CD1c-positive myeloid dendritic cell (primary cell): ENCODE measurements around the gene WASHC3.
A peak's percentile ranks its signal among the peaks of the same experiment; 100 is the strongest.
"Not testable (repeated sequence)": the region's sequence is repeated elsewhere in the genome, so short reads cannot be mapped to it uniquely, and the experiment has no call there.

ENCODE experiments used
- DNase-seq: peaks from one replicate; pipeline ENCODE4 v3.0.0-alpha.2; 2016; ENCODE audit errors: extremely low spot score

WASHC3 gene

DNA sequence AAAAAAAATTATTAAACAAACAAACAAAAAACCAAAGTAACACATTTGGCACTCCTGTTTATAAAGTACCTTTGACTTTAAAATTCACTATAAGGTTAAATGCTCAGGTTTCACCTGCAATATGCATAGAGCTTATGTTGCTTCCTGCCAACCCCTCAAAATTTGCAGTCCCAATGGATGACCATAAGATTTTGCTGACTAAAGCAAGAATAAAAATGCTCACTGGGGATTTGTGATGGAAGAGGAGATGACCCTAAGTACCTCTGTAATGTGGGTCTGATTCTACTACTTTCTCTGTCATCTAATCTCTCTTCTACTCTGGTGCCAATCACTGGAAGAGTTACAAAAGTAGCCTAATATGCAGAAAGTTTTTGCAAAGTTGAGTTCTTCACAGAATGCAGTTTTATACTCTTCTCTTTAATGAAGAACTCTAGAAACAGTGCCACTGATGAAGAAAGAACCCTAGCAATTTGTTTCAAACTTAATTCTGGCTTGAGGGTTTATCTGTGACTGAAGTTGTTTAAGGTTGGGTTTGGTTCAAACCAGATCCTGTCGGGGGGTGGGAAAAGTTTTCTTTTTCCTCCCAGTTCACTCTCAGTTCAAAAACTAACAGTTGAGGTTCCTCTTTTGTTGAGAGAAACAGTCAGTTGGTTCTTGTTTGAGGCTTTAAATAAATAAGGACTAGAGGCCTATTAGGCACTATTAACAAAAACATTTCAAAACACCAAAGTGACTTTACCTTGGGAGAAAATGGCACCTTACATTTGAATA, 10.9 kb downstream of the WASHC3 start:
- DNase-seq, result no peak

DNA sequence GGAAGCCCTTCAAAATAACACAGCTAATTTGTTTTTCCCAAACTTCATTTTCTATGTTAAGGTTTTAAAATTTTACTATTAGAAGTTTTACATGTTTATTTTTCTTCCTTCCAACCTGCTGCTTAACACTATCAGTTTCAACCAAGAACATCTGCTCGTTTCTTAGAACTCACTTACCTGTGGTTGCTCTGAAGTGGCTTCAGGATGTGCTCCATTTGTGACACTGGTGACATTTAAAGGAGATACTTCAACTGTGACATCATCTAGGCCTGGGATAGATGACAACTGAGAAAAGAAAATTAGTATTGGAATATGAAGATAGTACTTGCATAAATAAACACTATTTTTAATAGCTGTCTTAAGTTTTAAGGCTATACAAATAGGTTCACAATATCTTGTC, 17.9 kb downstream of the WASHC3 start:
- DNase-seq, result no peak

DNA sequence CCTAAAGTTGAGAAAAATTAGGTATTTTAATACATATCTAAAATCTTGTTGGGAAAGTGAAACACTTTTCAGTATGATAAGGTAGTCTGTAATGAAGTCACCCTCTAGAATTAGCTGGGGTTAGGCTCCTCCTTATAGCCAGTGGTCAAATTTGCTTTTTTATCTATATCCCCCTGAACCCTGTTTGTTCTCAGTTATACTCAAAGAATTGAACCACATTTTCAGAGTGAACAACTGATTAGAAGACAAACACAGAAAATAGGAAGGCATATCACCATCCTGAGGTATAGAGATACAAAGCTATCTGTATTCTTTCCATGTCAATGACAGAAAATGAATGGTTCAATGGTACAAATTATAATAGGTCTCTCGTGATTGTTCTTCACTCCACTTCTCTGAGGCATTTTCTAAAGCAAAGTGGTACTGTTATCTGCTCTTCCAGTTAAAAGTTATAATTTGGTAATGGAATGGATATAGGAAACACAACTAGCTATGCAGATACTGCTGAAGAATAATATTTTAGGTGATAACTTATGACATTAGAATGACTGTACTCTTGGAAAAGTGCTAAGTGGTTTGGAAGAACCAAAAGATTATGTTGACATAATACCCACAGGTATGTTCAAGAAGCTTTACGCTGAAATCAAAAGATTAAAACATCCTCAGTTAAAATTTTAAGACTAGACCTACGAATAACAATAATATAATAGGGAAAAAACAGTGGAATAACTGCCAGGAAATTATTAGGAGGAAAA, 27.6 kb downstream of the WASHC3 start:
- no peak for DNase-seq

DNA sequence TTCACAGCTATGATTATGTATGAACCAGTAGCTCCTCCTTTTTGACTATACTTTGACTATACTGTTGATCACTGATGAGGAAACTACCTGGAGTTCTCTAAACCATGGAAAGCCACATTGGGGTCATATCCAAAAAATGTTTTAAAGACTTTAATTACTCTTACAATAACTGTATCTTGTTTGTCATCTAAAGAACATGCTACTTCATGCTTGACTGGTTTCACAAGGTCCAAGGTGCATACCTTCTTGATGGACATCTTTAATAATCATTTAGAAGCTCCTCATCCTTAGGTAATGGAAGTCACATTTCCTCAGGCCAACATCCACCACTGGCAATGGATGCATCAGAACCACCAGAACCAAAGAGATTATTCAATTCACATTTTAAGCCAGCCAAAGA, 29.9 kb downstream of the WASHC3 start:
- no peak for DNase-seq

GRCh38 chr12:102029141-102029540, 32.6 kb downstream of the WASHC3 start:
- no peak for DNase-seq

- no peak for DNase-seq
These were observed 35.1 kb downstream of the WASHC3 start for GRCh38 chr12:102026728-102027127.

DNA sequence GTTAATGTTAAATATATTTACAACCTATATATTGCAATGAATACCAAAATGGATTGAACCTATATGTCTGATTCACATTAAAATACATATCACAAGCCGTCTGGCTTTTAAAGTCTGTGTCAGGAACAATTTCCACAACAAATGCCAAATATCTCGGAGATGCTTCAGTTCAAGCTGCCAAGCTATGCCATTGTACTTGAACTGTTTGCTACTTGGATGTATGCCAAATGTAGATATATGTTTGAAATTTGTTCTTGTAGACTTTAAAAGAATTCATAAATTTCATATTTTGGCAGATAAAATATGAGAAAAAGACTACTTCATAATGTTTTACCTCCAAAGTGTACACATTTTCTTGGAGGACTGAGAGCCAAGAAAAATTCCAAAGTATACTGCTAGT, 37.0 kb downstream of the WASHC3 start:
- no peak for DNase-seq

DNA sequence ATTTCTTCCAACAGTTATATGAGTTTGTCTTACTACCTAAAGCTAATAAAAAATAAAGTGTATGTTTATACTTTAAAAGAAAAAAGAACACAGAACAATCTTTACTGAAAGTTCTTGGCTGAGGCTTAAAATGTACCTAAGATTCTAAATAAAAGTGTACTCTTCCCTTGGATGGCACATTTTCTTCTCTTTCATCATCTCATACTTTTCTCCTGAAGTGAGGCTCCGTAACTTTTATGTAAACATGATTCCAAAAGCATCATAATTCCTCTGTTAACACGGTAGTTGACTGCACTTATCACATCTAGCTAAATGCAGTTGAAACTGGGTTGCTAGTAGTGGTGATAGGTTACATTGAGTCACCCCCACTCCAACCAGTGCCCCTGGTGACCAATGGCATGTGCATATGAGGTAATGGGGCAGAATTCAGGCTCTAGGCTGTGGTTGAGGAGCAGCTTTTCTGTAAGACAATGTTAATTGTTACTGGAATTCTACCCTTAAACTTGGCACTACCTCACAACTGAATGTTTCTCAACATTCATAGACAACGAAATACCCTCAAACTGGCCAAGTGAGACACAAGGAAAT, 38.4 kb downstream of the WASHC3 start:
- no peak for DNase-seq

DNA sequence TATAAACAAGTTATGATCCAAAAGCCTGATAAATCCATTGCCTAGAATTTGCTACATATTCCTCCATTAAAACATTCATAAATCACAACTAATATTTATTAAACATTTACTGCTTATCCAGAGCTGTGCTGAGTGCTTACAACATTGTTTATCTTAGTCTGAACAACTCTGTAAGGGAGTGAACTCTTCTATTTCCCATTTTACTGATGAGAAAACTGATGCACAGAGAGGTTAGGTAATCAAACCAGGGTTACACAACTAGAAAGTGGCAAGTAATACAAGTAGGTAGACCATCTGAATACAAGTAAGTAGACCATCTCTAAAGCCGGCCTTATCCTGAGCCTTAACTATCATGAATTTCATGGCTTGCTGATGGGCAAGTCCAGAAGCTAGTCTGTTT, 39.5 kb downstream of the WASHC3 start:
- DNase-seq, result no peak

DNA sequence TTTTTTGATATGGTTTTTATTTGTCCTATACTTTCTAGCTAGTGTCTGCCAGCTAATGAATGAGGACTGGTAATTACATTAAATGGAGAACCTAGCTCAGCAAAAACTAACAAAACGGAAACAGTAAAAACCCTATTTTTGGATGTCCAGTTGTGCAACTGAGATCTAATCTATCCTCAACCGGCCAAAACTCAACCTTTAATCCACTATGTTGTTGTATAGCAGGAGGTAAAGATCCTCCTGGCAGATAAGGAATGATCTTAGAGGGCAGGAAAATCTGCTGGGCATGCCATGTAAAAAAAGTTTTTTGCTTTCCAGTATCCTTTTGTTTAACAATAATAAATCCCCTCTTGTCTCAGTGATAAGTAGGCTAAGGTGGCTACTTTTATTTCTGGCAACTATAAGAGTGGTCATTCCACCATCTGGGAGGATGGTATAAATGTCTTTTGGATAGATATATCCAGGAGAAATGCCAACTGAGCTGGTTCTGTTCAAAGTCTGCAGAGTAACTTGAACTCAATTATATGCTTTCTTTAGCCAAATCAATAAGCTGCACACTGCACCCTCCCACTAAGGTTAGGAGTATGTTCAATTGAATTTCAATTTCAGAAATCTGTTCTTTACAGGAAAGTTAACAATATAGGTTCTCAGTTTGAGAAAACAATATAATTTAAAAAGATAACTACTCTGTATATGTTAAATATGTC, 40.1 kb downstream of the WASHC3 start:
- DNase-seq, result no peak

- not testable (repeated sequence) for DNase-seq
These were observed 43.2 kb downstream of the WASHC3 start for GRCh38 chr12:102018607-102019006.

- DNase-seq, result no peak
These were observed 45.3 kb downstream of the WASHC3 start for GRCh38 chr12:102016472-102016871.

GRCh38 chr12:102010265-102010994, 51.4 kb downstream of the WASHC3 start:
- peak; percentile 42 for DNase-seq

DNA sequence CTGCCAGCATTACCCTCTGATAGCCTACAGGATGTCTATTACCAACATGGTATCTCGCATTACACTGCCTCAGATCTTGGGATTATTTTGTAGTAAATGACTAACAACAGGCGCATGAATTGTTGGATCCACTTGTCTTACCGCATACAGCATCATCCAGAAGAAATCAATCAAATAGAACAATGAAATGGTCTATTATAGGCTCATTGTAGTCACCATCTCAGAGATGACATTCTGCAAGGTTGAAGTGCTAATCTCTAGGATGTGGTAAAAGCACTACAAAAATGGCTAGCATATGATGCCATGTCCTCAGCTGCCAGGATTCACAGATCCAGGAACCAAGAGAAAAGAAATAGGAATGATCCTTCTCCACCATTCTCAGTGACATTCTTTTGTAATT, 52.0 kb downstream of the WASHC3 start:
- no peak for DNase-seq

GRCh38 chr12:102008615-102009126, 53.1 kb downstream of the WASHC3 start:
- DNase-seq, result no peak

GRCh38 chr12:102005256-102005655, 56.5 kb downstream of the WASHC3 start:
- no peak for DNase-seq

DNA sequence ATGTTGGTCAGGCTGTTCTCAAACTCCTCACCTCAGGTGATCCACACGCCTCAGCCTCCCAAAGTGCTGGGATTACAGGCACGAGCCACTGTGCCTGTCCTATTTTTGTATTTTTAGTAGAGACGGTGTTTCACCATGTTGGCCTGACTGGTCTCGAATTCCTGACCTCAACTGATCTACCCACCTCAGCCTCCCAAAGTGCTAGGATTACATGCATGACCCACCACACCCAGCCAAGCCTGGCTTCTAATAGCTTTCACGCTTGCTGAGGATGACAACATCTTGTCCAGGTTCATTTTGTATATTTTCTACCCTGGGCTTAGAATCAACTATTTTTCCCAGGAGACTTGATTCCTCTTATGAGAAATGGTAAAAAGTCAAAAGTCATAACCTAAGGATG, 64.7 kb downstream of the WASHC3 start:
- no peak for DNase-seq

- no peak for DNase-seq
These were observed 66.1 kb downstream of the WASHC3 start for GRCh38 chr12:101995684-101996083.

- no peak for DNase-seq
These were observed 69.7 kb downstream of the WASHC3 start for GRCh38 chr12:101992091-101992490.

DNA sequence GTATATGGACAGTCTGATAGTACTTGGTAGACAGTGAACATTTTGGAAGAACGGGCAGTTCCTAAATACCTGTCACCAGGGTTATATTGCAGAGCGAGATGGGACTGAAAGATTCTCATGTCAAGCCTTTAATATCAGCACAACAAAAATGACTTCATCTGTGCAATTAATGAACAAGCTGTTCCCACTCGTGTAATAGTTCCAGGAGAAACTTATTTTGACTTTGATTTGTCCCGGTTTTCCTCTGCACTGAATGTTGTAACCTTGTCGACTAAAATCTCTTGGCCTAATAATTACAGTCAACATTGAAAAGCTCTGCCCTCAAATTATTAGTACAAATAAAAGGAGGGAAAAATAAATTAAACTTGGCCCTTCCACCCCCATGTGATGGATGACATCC, 79.5 kb downstream of the WASHC3 start:
- DNase-seq, result no peak

DNA sequence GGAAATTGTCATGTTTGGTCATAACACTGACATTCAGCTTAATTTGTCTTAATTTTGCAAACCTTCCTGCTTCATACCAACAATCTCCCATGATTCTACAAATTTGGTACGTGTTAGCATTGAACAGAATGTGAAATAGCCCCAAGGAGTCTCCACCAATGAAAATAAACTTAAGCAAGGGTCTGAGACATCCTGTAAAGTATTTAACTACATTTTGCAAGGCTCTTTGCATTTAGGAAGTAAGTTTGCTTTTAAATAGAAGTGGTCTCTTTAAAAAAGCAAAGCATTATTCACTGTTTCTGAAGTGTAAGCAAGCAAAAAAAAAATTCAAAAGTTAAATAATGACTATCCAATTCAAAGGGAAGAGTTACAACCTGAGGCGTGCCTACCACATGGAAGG, 79.9 kb downstream of the WASHC3 start:
- DNase-seq, result no peak
